ENCODE results near the gene GCNA. TPM values are rescaled to one million over a fixed set of nuclear protein-coding genes. Genes with fewer than 3 reads are reported as not detected.

The GCNA gene
- polyA plus RNA-seq, 1 donor (not counting 4 experiments of a cell fraction or from before 2014, with no cell fraction given), result 1.2 TPM

DNA sequence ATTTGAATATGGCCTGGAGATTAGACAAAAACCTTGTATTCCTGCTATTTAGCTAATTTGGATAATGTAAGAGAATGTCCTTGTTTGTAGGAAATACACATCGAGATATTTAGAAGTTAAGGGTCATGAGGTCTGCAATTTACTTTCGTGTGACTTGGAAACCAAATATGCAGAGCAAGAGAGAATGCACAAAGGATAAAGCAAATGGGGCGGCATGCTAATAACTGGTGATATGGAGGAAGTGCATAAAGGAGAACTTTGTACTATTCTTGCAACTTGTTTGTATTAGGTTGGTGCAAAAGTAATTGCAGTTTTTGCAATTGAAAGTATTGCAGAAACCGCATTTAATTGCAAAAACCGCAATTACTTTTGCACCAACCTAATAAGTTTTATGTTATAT lies 47.2 kb downstream of the GCNA start:
- H3K27me3 ChIP-seq (ENCODE audit: control insufficient read depth, extremely low read depth, insufficient read depth, low read length), result no peaks in the 10 kb centered on the region
- no peak overlapping the region for H3K27ac ChIP-seq (ENCODE audit: control insufficient read depth, insufficient read depth, low read length)
- H3K9me1 ChIP-seq (ENCODE audit: control insufficient read depth, extremely low read depth, insufficient read depth, low read length), result no peaks in the 10 kb centered on the region
- H3K9me3 ChIP-seq (ENCODE audit: control insufficient read depth, low read depth, low read length), result no peaks in the 10 kb centered on the region
- H4K20me1 ChIP-seq (ENCODE audit: control insufficient read depth, extremely low read depth, insufficient read depth, low read length), result no peaks in the 10 kb centered on the region
- DNase-seq (ENCODE audit: low read depth, low spot score) (no peak), FAIRE-seq (no peak)
- H2AFZ ChIP-seq (ENCODE audit: control insufficient read depth, low read length), result no peak overlapping the region
- H3K4me1 ChIP-seq (ENCODE audit: control insufficient read depth, extremely low read depth, insufficient read depth, low read length), result peaks cover 12% of the 10 kb centered on the region
- H3K9ac ChIP-seq (ENCODE audit: control insufficient read depth, extremely low read depth, insufficient read depth, low read length), result no peak overlapping the region
- H3K79me2 ChIP-seq (ENCODE audit: control insufficient read depth, insufficient read depth, low read length), result no peaks in the 10 kb centered on the region
- dilution Hi-C loops (cut with MboI; ENCODE audit: extremely low pct_ligation_motif_present, low sequenced_read_pairs), result no loop called here
- no peak overlapping the region for H3K4me3 ChIP-seq (ENCODE audit: control insufficient read depth in 2 of 3, extremely low read depth in 1 of 3, insufficient read depth in 2 of 3, low read depth in 1 of 3, low read length in 3 of 3)
- no peaks in the 10 kb centered on the region for H3K36me3 ChIP-seq (ENCODE audit: control insufficient read depth in 2 of 2, extremely low read depth in 1 of 2, insufficient read depth in 2 of 2, low read length in 2 of 2)
- no peak for TF ChIP-seq EZH2 (IDR thresholded peaks at IDR 0.05; ENCODE audit: low read length)
- TF ChIP-seq, protein P1, sequence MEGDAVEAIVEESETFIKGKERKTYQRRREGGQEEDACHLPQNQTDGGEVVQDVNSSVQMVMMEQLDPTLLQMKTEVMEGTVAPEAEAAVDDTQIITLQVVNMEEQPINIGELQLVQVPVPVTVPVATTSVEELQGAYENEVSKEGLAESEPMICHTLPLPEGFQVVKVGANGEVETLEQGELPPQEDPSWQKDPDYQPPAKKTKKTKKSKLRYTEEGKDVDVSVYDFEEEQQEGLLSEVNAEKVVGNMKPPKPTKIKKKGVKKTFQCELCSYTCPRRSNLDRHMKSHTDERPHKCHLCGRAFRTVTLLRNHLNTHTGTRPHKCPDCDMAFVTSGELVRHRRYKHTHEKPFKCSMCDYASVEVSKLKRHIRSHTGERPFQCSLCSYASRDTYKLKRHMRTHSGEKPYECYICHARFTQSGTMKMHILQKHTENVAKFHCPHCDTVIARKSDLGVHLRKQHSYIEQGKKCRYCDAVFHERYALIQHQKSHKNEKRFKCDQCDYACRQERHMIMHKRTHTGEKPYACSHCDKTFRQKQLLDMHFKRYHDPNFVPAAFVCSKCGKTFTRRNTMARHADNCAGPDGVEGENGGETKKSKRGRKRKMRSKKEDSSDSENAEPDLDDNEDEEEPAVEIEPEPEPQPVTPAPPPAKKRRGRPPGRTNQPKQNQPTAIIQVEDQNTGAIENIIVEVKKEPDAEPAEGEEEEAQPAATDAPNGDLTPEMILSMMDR (optimal IDR thresholded peaks at IDR 0.05 in 1 of 3, IDR thresholded peaks at IDR 0.05 in 1 of 3, conservative IDR thresholded peaks at IDR 0.05 in 1 of 3; ENCODE audit: extremely low read depth in 1 of 3, insufficient read depth in 2 of 3, low read length in 3 of 3), result no peak
- H3K4me2 ChIP-seq (ENCODE audit: control insufficient read depth, extremely low read depth, insufficient read depth, low read depth, low read length), result no peak overlapping the region

DNA sequence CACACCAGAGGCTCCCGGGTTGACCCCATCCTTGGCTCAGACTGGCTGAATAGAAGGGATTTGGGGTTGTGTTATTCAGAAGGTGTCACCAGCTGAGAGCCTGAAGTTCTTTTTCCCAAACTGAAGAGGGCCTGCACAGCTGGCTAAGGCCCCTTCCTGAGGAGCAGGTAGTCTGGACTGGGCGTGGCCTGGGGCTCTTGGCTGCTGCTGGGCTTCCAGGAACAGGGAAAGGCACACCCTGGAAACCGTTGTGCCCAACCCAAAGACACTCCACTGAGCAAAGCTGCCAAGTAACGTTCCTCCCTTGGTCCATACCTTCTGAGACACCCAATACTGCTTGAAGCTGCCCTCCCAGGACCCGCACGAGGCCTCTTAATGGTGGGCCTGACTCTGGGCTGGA lies 48.3 kb downstream of the GCNA start:
- TF ChIP-seq EZH2 (IDR thresholded peaks at IDR 0.05; ENCODE audit: low read length), result no peak
- TF ChIP-seq, protein P1 (optimal IDR thresholded peaks at IDR 0.05 in 1 of 3, IDR thresholded peaks at IDR 0.05 in 1 of 3, conservative IDR thresholded peaks at IDR 0.05 in 1 of 3; ENCODE audit: extremely low read depth in 1 of 3, insufficient read depth in 2 of 3, low read length in 3 of 3), result no peak
- H2AFZ ChIP-seq (ENCODE audit: control insufficient read depth, low read length), result no peak overlapping the region
- FAIRE-seq, result no peak

More for the DNA sequence above, 48.3 kb downstream of the GCNA start:
- H4K20me1 ChIP-seq (ENCODE audit: control insufficient read depth, extremely low read depth, insufficient read depth, low read length), result no peaks in the 10 kb centered on the region
- H3K27me3 ChIP-seq (ENCODE audit: control insufficient read depth, extremely low read depth, insufficient read depth, low read length), result no peaks in the 10 kb centered on the region
- DNase-seq (ENCODE audit: low read depth, low spot score), result no peak
- H3K9ac ChIP-seq (ENCODE audit: control insufficient read depth, extremely low read depth, insufficient read depth, low read length), result no peak overlapping the region
- H3K36me3 ChIP-seq (ENCODE audit: control insufficient read depth in 2 of 2, extremely low read depth in 1 of 2, insufficient read depth in 2 of 2, low read length in 2 of 2), result no peaks in the 10 kb centered on the region
- no peaks in the 10 kb centered on the region for H3K79me2 ChIP-seq (ENCODE audit: control insufficient read depth, insufficient read depth, low read length)
- H3K9me1 ChIP-seq (ENCODE audit: control insufficient read depth, extremely low read depth, insufficient read depth, low read length), result no peaks in the 10 kb centered on the region
- peaks cover 12% of the 10 kb centered on the region for H3K4me1 ChIP-seq (ENCODE audit: control insufficient read depth, extremely low read depth, insufficient read depth, low read length)
- dilution Hi-C loops (cut with MboI; ENCODE audit: extremely low pct_ligation_motif_present, low sequenced_read_pairs), result no loop called here
- H3K27ac ChIP-seq (ENCODE audit: control insufficient read depth, insufficient read depth, low read length), result no peak overlapping the region
- no peak overlapping the region for H3K4me3 ChIP-seq (ENCODE audit: control insufficient read depth in 2 of 3, extremely low read depth in 1 of 3, insufficient read depth in 2 of 3, low read depth in 1 of 3, low read length in 3 of 3)
- H3K9me3 ChIP-seq (ENCODE audit: control insufficient read depth, low read depth, low read length), result no peaks in the 10 kb centered on the region
- no peak overlapping the region for H3K4me2 ChIP-seq (ENCODE audit: control insufficient read depth, extremely low read depth, insufficient read depth, low read depth, low read length)

Measured in keratinocyte (primary cell).